HepG2 (cell line): Measurements from ENCODE around the gene HEY2. TPM values are rescaled to one million over a fixed set of nuclear protein-coding genes. Genes with fewer than 3 reads are reported as not detected.
A peak's percentile ranks its signal among the peaks of the same experiment; 100 is the strongest.

Source experiments
- CREM ChIP-seq, 2 experiments: sonication (generic) in 1 of 2; formaldehyde crosslinking in 1 of 2; IDR thresholded peaks; 2 replicates each; pipeline versions ENCODE4 v1.4.0 to v1.6.1; 2016 to 2020; ENCODE audit warnings: antibody characterized with exemption in 1 of 2, mild to moderate bottlenecking in 1 of 2, missing genetic modification reagents in 1 of 2
- CTCF ChIP-seq: sonication (generic); formaldehyde crosslinking; IDR thresholded peaks from 2 replicates; pipeline ENCODE4 v1.5.0; 2020; ENCODE audit warnings: mild to moderate bottlenecking, missing genetic modification reagents, moderate library complexity
- DDIT3 ChIP-seq: sonication (generic); formaldehyde crosslinking; IDR thresholded peaks from 2 replicates; pipeline ENCODE4 v1.4.0; 2020; ENCODE audit warnings: mild to moderate bottlenecking, missing genetic modification reagents
- E2F1 ChIP-seq: sonication (generic); formaldehyde crosslinking; IDR thresholded peaks from 2 replicates; pipeline ENCODE4 v1.5.0; 2020; ENCODE audit warnings: missing genetic modification reagents
- EEA1 ChIP-seq: sonication (generic); formaldehyde crosslinking; IDR thresholded peaks from 2 replicates; pipeline ENCODE4 v1.5.1; 2020; ENCODE audit warnings: mild to moderate bottlenecking, missing genetic modification reagents, borderline replicate concordance
- GABPB1 ChIP-seq: IDR thresholded peaks from 2 replicates; pipeline ENCODE4 v1.6.1; 2016; ENCODE audit warnings: mild to moderate bottlenecking, missing genetic modification reagents, moderate library complexity, missing compliant biosample characterization
- HMG20B ChIP-seq: conservative IDR thresholded peaks from 2 replicates; pipeline ENCODE4 v1.6.1; 2016; ENCODE audit warnings: missing genetic modification reagents, missing compliant biosample characterization
- MXD1 ChIP-seq: sonication (generic); formaldehyde crosslinking; IDR thresholded peaks from 2 replicates; pipeline ENCODE4 v1.4.0; 2020; ENCODE audit warnings: mild to moderate bottlenecking, missing genetic modification reagents
- MXD4 ChIP-seq: IDR thresholded peaks from 2 replicates; pipeline ENCODE4 v1.6.1; 2016; ENCODE audit warnings: mild to moderate bottlenecking, missing biosample characterization, missing genetic modification reagents
- NRL ChIP-seq: sonication (generic); formaldehyde crosslinking; IDR thresholded peaks from 2 replicates; pipeline ENCODE4 v1.5.0; 2020; ENCODE audit warnings: missing genetic modification reagents, mild to moderate bottlenecking, moderate library complexity, borderline replicate concordance
- PLSCR1 ChIP-seq: sonication (generic); formaldehyde crosslinking; IDR thresholded peaks from 2 replicates; pipeline ENCODE4 v1.5.0; 2020; ENCODE audit warnings: missing genetic modification reagents, mild to moderate bottlenecking, borderline replicate concordance
- PRPF4 ChIP-seq: fragments of 200-400 bp; formaldehyde crosslinking; IDR thresholded peaks from 2 replicates; pipeline ENCODE4 v1.6.1; 2016; ENCODE audit warnings: low read length, low read depth; ENCODE audit not compliant: poor library complexity, severe bottlenecking
- RERE ChIP-seq: IDR thresholded peaks from 2 replicates; pipeline ENCODE4 v1.6.1; 2016; ENCODE audit warnings: low read depth, missing genetic modification reagents, missing compliant biosample characterization
- SRY ChIP-seq: sonication (generic); formaldehyde crosslinking; IDR thresholded peaks from 2 replicates; pipeline ENCODE4 v1.8.0; 2022; ENCODE audit warnings: mild to moderate bottlenecking, missing genetic modification reagents
- TERF1 ChIP-seq: sonication (generic); formaldehyde crosslinking; IDR thresholded peaks from 2 replicates; pipeline ENCODE4 v1.8.0; 2022; ENCODE audit warnings: mild to moderate bottlenecking, missing genetic modification reagents, moderate library complexity
- ZNF431 ChIP-seq: sonication (generic); formaldehyde crosslinking; IDR thresholded peaks from 2 replicates; pipeline ENCODE4 v1.9.0; 2022; ENCODE audit warnings: missing genetic modification reagents, low read depth, mild to moderate bottlenecking, borderline replicate concordance
- ZNF572 ChIP-seq: sonication (generic); formaldehyde crosslinking; IDR thresholded peaks from 2 replicates; pipeline ENCODE4 v1.5.1; 2020; ENCODE audit warnings: mild to moderate bottlenecking, missing genetic modification reagents
- polyA plus RNA-seq, 8 experiments: library from polyadenylated mRNA; depleted of rRNA in 3 of 8; stranded (reverse) in 7 of 8; unstranded in 1 of 8; fragments of >200 nt; fragmentation: Illumina TruSeq in 4 of 8; extraction: Trizol in 4 of 8; gene quantifications; 2 replicates each; pipeline versions ENCODE4 v1.2.1 to v1.2.3, GENCODE V29; 2011 to 2016; ENCODE audit warnings: low read depth in 4 of 8, missing spikeins in 1 of 8, mixed read lengths in 1 of 8; ENCODE audit not compliant: insufficient read depth in 1 of 8
- total RNA-seq, 5 experiments: library from RNA; depleted of rRNA; stranded (reverse); fragments of >200 nt; fragmentation: Illumina TruSeq; extraction: Trizol; gene quantifications; 2 replicates each; pipeline ENCODE4 v1.2.3, GENCODE V29; 2016; ENCODE audit warnings: low read depth in 1 of 5

HEY2 gene
- total and polyA plus RNA-seq, 2 of the 13 experiments (the other 11 are each of a cell fraction or from before 2014, with no cell fraction given), result 0.04 TPM

- TF ChIP-seq DDIT3, result no peak; the same call in 1 of the 2 replicates
- no peak for TF ChIP-seq EEA1 (CRISPR knock-in tag)
- TF ChIP-seq SRY, result no peak
- peak; percentile 58 for TF ChIP-seq CREM (IDR thresholded peaks at IDR 0.05)
- no peak for TF ChIP-seq CREM (CRISPR knock-in tag; IDR thresholded peaks at IDR 0.05)
- TF ChIP-seq RERE (CRISPR knock-in tag), result no peak
- TF ChIP-seq ZNF431 (CRISPR knock-in tag), result no peak
- TF ChIP-seq ZNF572 (CRISPR knock-in tag), result no peak
- TF ChIP-seq MXD4 (CRISPR knock-in tag), result no peak
- TF ChIP-seq NRL (CRISPR knock-in tag), result no peak
- no peak; the same call in 1 of the 2 replicates for TF ChIP-seq GABPB1 (CRISPR knock-in tag)
- TF ChIP-seq TERF1, result no peak
- no peak for TF ChIP-seq MXD1 (CRISPR knock-in tag)
- TF ChIP-seq PRPF4, result peak; percentile 85
- TF ChIP-seq CTCF (CRISPR knock-in tag), result no peak; the same call in 1 of the 2 replicates
- TF ChIP-seq HMG20B, result peak; percentile 51; the same call in 1 of the 2 replicates
- peak; percentile 50; the same call in 1 of the 2 replicates for TF ChIP-seq E2F1
- no peak for TF ChIP-seq PLSCR1 (CRISPR knock-in tag)
These were observed 30.6 kb downstream of the HEY2 start (continued) for GRCh38 chr6:125779924-125780539.
